H4 (cell line): Measurements from ENCODE around the gene IFT43. TPM values are rescaled to one million over a fixed set of nuclear protein-coding genes. Genes with fewer than 3 reads are reported as not detected.
"Not testable (repeated sequence)": the region's sequence is repeated elsewhere in the genome, so short reads cannot be mapped to it uniquely, and the experiment has no call there.

ENCODE experiments used
- DNase-seq: peaks from one replicate; pipeline ENCODE4 v3.0.0-alpha.2; 2015; ENCODE audit warnings: low spot score
- total RNA-seq: library from RNA; depleted of rRNA; stranded (reverse); fragments of >200 nt; shearing (Covaris generic); gene quantifications from 2 replicates; pipeline ENCODE4 v1.2.3, GENCODE V29; 2014

IFT43 gene
- total RNA-seq, 1 experiment from 2014 or later, result 47.0 TPM

DNA sequence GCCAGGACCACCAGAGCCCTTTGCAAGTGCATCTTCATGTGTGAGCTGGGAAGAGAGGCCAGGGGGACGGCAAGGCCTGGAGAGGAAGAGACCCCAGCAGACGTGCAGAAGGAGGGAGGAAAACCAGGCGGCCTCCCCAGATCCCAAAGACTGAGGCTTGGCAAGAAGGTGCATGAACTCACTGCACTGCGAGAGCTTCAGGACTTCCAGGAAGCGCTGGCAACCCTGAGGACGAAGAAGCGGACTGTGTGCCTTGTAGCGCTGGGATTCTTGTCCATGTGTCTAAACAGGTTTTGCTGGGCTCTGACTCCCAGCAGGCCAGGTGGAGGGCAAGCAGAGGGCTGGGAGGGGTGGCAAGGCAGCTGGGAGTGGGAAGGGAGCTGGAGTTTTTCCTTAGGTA is 4.7 kb upstream of the IFT43 start:
- DNase-seq, result no peak

DNA sequence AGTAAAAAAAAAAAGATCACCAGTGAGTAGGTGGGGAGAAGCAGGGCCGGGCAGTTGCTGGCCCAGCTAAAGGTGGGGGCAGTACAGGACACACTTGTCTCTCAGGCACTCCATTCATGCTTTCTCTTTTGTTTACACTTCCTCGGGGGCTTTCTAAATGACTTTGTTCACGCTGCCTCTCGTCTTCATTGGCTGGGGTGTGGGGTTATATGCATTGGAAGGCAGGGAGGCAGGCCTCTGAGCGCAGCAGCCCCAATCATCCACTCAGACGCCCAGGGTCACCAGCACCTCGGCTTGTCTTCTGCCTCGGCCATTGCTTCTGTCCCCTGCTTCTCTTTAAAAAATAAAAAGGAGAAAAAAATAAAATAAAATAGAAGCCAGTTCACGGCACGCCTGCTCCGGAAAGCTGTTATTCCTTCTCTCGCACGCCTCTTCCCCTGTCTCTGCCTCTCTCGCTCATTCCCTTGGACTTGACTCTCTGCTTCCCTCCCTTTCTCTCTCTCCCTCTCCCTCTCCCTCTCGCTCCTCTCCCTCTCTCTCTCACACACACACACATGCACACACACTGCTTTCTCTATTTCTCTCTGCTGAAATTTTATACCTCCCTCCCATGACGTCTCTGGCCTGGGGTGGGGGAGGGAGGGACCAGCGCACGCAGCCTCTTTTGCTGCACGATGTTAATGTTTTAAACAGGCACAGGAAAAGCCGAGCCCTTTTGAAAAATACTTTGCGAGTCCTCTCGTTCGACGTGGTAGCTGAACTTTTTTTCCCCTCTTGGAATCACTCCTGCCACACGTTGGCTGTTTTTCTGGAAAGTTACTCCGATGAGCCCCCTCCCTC is 3.9 kb upstream of the IFT43 start, which contains the start of gene TGFB3:
TSS of gene TGFB3 (minus strand) at position 570 of the 840 bp plus-strand sequence. CDS start 1,102 bp downstream, outside the sequence.
- DNase-seq, result peak; percentile 87

DNA sequence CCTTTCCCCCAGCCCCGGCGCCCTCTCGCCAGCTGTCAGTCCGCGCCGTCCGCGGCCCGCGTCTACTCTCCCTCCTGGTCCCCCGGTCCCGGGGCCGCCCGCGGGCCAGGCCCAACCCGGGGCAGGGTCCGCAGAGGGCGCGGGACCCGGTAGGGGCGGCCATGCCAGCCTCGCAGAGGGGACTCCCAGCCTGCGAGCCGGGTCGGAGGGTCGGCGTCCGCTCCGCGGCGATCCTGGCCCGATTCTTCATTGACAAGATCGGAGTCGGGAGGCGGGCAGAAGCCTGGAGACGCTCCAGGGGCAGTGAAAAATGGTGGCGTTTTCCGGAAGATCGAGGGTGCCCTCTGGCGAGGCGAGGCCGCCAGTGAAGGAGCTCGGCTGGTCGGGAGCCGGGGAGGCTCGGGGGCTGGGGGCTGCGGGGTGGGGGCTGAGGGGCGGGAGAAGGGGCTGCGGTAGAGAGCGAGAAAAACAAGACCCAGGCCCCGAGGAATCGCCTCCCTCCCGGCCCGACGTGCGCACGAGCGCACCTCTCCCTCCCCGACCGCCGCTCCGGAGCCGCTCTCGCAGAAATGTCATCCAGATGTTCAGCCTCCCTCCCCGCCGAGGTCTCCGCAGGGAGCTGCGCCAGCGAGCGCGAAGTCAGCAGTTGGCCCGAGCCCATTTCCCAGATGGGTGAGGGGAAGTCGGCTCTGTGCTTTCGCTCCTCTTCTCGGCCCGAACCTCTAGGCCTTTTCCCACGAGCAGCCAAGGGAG is 3.1 kb upstream of the IFT43 start:
- DNase-seq, result peak; percentile 62

DNA sequence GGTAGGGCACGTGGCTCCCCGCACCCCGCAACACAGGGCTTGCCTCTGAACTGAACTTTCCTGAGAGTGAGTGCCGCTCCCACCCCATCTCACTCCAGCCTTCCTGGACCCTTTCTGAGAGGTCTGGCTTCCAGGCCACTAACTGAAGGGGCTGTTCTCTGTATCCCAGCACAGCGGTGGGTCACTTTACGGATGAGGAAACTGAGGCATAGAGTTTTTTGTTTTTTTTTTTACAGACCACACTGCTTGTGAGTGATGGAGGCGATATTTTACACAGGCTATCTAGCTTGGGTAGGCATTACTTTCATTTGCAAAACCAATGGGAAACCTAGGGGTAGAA is 2.6 kb upstream of the IFT43 start:
- no peak for DNase-seq

DNA sequence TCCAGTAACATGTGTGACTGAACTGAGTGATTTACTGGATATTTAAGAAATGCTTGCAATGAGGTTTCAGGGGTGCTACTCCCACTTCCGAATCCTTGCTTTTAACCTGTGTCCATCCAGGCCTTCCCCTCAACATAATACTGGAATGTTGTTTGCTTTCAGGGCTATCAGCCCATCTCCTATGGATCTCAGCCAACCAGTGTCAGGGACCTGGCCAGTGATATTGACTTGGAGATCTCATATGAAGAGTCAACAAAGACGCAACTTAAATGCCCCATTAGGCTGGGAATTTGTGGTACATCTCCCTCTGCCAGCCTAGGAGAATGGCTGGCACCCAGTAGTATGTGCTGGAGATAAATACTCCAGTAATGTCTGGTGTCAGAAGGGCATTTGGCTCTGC is 889 bp upstream of the IFT43 start:
- DNase-seq, result no peak

DNA sequence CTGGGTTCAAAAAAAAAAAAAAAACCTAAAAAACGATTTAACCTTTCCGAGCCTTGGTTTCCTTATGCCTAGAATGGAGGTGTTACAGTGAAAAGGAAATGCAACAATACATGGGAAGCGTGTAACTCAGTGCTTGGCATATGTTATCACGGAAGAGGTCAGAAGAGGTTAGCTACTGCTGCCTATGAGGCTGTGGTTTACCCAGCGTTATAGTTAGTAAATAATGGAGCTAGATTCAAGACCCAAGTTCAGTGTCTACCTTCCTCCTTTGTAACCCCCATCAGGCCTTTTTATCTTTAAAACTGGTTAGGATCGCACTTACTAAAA is 839 bp downstream of the IFT43 start:
- no peak for DNase-seq

DNA sequence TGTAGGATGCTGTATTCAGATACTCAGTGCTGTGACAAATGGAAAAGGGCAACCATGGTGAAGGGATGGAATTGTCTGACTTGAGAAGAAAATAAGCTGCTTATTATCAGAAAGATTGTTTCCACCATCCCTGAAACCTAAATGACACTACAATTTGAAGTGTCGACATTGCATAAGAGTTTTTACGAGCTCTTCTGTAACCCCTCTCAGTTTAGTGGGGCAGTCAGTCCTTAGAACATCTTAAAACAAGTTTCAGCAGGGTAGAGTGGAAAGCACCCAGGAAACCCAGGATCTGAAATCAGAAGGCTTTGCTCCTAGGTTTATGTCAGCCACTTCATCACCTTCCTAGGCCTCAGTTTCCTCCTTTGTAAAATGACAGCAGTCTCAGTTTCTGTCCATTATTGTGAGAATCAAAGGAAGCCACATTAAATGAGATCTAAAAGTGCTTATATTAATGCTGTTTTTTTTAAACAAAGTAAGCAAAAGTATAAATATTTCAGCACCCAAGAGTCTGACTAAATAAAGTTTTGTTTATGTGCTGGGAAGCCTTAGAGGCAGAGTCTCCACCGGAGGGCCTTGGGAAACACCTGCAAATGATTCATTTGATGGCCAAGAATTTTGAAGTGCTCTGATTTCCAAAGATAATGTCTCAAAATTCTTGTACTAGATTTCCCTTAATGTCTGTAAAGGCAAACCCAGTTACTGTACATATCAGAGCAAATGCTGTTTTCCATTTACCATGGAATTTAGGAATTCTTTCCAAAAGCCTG is 1.8 kb downstream of the IFT43 start:
- no peak for DNase-seq

DNA sequence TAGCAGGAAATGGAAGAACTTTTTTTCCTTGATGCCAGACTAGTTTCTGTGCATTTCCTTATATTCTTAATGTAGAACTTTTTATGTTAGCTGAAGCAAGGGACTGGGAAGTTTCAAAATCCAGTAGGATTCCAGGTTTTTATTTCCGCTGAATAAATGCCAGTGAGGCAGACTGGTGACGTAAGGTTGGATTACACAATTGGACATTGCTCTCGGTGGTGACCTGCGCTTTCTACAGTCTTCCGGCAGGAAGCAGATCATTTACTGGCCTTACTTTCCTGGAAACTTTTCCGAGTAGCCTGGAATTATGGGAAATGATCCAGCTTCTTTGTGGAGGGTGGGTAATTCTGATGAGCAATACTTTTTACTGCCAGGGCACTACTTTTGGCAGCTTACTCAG is 3.6 kb downstream of the IFT43 start:
- no peak for DNase-seq

DNA sequence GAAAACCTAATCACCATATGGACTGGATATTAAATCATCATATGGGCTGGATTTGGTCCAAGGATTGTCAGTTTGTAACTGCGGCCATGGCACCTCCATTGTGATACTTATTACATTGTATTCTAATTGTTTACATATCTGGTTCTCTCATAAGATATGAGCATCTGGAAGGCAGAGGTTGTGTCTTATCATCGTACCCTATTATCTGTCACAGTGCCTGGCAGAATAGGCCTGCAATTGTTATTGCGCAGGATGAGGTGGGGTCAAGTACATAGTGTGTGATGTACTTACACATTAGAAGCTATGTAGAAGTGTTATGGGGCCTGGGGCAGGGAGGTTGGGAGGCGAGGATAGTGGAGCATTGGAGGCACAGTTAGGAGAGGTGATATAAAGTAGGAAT is 4.7 kb downstream of the IFT43 start:
- DNase-seq, result no peak

DNA sequence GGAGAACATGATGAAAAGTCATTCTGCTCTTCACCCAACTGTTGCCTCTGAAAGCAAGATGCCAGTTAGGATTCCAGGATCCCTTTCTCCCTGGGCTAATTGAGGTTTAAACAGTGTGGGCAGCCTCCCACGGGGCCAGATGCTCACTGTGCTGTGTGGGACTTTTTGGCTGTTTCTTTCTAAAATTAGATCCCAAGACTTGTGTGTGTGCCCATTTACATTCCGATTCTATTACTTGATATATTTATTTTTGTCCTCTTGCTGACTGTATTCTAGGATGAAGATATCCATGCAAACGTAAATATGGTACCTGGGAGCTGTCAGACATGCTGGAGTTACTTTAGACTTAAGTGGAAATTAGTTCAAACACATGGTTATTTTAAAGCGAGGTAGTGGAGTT is 6.2 kb downstream of the IFT43 start:
- no peak for DNase-seq

DNA sequence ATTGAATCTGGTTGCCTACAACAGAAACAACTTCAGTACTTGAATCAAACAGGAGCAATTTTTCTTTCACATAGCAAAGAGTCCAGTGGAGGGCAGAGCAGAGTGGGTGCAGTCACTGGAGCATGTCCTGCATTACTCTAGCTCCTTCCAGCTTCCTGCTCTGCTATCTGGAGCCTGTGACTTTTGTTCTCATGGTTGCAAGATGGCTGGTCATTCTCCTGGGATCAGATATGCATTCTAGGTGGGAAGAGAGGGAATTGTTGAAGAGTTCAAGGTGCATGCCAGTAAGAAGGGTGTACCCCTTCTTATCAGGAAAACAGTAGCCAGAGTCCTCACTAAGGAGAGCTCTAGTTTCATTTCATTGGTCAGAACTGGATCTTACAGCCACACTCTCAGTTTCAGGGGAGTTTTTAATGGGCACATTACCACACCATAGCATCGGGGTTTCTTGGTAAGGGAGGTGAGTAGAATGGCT is 8.0 kb downstream of the IFT43 start:
- DNase-seq, result no peak

DNA sequence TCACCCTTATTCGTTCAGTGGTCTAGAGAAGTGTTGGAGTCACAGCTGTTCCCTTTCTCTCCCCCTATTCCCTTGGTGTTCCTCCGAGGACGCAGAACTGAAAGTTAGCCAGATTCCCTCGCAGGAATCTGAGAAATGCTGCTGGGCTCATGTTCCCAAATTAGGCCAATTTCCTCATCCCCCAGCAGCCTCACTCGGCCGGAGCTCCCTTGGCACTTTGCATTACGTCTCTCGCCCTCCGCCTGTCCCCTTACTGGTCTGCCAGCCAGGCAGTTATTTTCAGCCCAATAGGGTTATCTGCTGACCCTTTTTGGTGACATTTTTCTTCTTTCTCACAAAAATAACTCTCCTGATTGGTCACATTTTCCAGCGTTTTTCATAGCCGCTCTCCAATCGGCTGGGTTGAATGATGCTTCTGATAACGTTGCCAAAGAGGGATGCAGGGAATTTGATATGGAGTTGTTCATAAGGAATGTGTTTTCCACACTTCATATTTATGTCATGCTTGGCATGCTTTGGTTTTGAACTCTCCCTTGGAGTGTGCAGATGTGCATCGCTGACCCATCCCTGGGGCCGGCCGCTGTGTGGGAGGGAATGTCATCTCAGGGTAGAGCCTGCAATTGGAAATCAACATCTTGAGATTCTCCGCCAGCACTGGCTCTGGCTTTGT is 9.9 kb downstream of the IFT43 start:
- no peak for DNase-seq

DNA sequence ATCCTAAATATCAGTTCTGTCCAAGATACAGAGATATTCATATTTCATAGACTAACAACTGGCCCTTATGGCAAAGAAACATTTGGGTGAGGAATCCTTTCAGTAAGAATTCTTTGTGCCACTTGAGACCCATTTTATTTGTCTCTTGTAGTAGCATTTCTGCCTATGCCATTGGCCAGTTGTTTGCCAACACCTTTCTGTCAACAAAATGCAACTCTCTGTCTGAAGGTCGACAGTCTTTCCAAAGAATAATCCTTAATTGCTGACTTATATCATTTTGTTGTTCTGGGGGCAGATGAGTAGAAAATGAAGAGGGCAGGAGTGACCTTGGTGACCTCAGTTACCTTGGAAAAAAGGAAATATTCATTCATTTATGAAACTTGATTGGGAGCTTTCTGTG is 10.9 kb downstream of the IFT43 start:
- DNase-seq, result no peak

DNA sequence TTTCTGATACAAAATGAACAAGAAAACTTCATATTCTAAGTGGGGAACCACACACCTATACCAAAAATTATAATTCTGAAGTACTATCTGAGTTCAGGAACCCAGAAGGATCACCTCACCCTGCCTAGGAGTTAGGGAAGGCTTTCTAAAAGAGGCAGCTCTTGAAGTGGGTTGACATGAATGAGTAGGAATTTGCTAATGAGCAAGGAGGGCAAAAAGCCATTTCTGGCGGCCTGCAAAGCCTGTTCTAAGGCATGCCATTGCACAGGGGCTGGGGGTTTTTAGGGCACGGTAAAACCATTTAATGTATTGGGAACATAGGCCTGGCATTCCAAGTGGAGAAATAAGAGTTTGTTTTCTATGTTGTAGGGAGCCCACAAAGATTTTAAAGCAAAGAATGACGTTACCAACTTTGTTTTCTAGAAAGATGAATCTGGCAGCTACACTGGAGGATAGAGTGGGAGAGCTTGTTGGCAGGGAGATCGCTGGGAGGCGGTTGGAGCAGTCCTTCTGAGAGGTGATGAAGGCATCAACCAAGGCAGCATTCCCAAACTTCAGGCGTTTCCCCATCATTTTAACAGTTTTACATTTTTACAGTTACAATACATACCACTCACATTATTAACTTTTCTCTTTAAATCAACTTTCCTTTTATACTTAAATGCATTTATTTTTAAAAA is 14.1 kb downstream of the IFT43 start:
- DNase-seq, result no peak

DNA sequence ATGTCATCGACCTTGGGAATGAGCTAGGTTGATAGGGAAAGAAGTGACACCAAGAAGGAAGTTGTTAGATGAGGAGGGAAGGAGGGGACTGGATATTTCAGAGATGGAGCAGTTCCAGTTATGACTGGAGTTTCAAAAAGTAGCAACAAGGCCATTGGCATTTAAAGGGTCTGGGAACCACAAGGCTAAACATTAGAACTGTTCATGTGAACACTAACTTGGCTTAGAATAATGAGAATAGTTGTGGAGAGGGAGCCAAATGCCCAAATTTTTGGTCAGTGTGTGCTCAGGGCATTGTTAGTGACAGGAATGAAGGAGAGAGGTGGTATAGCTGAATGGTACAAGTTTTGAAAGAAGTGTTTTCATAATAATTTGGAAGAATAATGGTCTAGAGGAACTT is 16.8 kb downstream of the IFT43 start:
- DNase-seq, result no peak

DNA sequence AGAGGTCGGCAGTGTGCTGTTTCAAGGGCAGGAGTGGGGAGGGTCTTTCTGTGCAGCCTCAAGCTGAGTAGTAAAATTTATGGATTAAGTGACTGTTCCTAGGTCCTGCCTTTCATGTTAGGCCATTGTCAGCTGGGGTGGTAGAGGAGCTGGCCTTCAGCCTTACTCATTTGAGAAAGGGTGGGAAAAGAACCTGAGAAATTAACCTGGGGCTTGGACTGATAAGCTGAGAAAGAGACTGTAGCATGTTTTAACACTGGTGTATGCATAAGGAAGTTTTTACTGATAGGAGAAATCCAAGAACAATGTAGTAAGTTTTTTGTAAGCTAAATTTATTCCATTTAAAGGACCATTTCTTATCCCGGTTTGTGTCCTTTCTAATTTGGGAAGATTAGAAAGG is 20.7 kb downstream of the IFT43 start:
- no peak for DNase-seq

DNA sequence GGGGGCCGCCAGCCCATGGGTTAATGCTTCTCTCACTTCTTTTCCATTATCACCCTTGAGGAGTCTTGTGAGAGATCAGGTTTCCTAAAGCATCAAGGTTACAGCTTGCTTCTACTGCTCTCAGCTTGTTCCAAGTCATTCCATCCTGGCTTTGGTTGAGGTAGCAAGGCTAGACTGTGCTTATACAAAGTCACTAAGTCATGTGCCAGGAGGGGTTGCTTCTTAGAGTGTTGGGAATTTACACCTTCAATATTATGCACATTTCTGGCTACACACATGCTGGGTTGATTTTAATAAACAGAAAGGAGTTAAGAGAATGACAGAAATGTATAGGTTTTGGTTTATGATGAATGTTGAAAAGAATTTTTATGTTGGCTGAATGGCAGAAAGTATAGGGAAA is 21.8 kb downstream of the IFT43 start:
- DNase-seq, result no peak

DNA sequence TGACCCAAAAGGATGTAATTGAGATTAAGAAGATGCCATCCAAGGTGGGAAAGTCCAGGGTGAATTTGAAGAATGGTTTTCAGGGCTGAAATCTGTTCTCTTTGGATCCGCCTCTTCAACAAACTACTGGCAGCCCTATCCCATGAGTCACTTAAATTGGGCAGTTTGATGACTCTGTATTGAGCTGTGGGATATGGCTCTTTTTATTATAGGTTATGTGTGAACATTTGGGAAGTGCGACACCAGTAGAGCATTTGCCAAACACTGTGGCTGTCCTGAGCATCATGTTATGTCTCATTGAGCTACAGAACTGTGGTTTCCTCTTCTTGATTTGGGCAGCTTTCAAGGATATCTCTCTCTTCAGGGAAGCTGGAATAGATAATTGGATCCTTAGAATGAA is 22.3 kb downstream of the IFT43 start:
- DNase-seq, result no peak

DNA sequence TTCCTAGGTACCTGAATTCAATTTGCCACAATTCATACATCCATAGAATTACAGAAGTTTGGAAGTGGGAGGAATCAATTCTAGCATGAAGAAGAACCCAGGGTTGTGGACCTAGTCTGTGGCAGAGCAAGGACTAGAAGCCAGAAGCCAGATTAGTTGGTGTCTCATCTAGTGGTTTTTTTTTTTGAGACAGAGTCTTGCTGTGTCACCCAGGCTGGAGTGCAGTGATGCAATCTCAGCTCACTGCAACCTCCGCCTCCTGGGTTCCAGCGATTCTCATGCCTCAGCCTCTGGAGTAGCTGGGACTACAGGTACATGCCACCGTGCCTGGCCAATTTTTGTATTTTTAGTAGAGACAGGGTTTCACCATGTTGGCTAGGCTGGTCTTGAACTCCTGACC is 24.1 kb downstream of the IFT43 start:
- DNase-seq, result not testable (repeated sequence)

DNA sequence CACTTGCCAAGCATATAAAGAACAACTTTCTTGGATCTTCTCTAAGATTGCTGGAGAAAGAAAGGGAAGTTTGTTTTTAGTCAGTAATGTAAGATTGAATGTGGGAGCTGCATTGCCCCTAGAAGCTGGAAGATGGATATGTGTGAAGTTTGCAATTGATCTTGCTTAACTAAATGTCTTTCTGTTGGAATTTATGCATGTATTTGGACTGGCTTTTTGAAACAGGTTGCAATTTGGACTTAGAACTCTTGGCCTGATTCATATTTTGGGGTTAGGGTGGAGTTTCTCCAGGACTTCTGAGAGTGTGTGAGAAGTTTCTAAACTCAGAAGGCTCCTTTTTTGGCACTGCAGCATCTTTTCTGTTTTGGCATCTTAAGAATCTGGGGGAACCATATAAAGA is 26.4 kb downstream of the IFT43 start:
- no peak for DNase-seq

DNA sequence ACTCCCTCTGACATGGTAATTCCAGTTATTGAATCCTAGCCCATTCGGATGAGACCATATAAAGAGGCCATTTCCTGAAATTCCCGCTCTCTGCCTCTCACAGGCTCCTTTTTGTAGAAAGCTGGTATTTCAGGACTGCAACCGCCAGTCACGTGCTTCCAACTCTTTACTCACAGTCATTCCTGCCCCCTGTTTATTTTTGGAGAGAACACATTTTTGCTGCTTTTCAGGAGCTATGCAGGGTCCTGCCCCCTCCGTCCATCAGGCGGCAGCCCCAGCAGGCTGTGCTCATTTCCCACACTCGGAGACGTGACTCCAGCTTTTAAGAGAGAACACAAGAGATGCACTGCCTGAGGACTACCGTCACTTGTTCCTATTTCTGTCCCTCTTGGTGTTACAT is 26.8 kb downstream of the IFT43 start:
- DNase-seq, result no peak
